A549 (cell line): ENCODE data around the gene RAB30.

Experiments used
- CBX8 ChIP-seq: fragments of 200-600 bp; sonication (generic); IDR thresholded peaks from 2 replicates; pipeline ENCODE4 v1.6.1; 2016
- EHF ChIP-seq: fragments of 250-450 bp; sonication (Bioruptor Pico); IDR thresholded peaks from 2 replicates; pipeline ENCODE4 v1.5.0; 2020; ENCODE audit warnings: mild to moderate bottlenecking
- EP300 ChIP-seq, 2 experiments: fragments of >200 bp; sonication (Bioruptor Twin); formaldehyde crosslinking; IDR thresholded peaks; 2 replicates in 1 of 2; 3 replicates in 1 of 2; pipeline ENCODE4 v1.6.1; 2016 to 2017
- ESRRA ChIP-seq: fragments of 150-350 bp; IDR thresholded peaks from 2 replicates; pipeline ENCODE4 v1.6.1; 2014; ENCODE audit warnings: mild to moderate bottlenecking, low read length, borderline replicate concordance
- KDM1A ChIP-seq: fragments of 200-600 bp; sonication (generic); IDR thresholded peaks from 2 replicates; pipeline ENCODE4 v1.6.1; 2016; ENCODE audit warnings: low read depth, mild to moderate bottlenecking
- KDM5A ChIP-seq: fragments of 200-600 bp; sonication (generic); IDR thresholded peaks from 2 replicates; pipeline ENCODE4 v1.6.1; 2016; ENCODE audit warnings: antibody characterized with exemption, mild to moderate bottlenecking
- POLR2A ChIP-seq: IDR thresholded peaks from 2 replicates; pipeline ENCODE4 v1.6.1; 2012; ENCODE audit warnings: mild to moderate bottlenecking, low read length
- RAD21 ChIP-seq, 2 experiments: fragments of >200 bp in 1 of 2; sonication (Bioruptor Twin) in 1 of 2; formaldehyde crosslinking in 1 of 2; IDR thresholded peaks in 1 of 2; conservative IDR thresholded peaks in 1 of 2; 2 replicates in 1 of 2; 3 replicates in 1 of 2; pipeline ENCODE4 v1.6.1; 2012 to 2018; ENCODE audit warnings: inconsistent platforms in 1 of 2
- ZFP36 ChIP-seq: fragments of 450-650 bp; IDR thresholded peaks from 2 replicates; pipeline ENCODE4 v1.6.1; 2014; ENCODE audit warnings: borderline replicate concordance; ENCODE audit not compliant: partially characterized antibody
- TF ChIP-seq, protein P1 (sequence below): fragments of >200 bp; sonication (Bioruptor Twin); formaldehyde crosslinking; IDR thresholded peaks from 3 replicates; pipeline ENCODE4 v1.5.1; 2016
- TF ChIP-seq, protein P2 (sequence below): IDR thresholded peaks from 2 replicates; pipeline ENCODE4 v1.6.1; 2012

DNA sequence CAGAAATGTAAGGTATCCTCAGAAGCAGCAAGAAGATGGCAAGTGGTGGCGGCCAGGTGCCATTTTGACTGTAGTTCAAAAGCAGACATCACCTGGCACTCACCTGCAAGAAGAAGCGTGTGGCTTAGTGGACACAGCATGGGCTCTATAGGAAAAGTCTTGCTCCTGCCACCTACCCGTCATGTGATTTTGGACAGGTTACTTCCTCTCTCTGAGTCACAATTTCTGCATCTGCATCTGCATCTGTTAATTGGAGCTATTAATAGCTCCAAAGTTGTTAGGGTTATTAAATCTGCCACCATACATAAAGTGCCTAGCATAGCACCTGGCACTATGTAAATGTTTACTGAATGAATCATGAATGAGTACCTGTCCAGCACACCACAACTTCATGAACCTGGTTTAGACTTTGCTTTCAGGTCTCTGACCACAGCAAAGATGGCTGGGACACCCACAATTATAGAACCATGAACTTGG lies 16.8 kb downstream of the RAB30 start:
- TF ChIP-seq POLR2A (no peak), EP300 (IDR thresholded peaks at IDR 0.05) (no peak), EHF (CRISPR knock-in tag) (no peak), ZFP36 (no peak), CBX8 (no peak), RAD21 (conservative IDR thresholded peaks at IDR 0.05 in 1 of 2, IDR thresholded peaks at IDR 0.05 in 1 of 2) (no peak), KDM1A (no peak), ESRRA (no peak), KDM5A (no peak)
- TF ChIP-seq, protein P1, sequence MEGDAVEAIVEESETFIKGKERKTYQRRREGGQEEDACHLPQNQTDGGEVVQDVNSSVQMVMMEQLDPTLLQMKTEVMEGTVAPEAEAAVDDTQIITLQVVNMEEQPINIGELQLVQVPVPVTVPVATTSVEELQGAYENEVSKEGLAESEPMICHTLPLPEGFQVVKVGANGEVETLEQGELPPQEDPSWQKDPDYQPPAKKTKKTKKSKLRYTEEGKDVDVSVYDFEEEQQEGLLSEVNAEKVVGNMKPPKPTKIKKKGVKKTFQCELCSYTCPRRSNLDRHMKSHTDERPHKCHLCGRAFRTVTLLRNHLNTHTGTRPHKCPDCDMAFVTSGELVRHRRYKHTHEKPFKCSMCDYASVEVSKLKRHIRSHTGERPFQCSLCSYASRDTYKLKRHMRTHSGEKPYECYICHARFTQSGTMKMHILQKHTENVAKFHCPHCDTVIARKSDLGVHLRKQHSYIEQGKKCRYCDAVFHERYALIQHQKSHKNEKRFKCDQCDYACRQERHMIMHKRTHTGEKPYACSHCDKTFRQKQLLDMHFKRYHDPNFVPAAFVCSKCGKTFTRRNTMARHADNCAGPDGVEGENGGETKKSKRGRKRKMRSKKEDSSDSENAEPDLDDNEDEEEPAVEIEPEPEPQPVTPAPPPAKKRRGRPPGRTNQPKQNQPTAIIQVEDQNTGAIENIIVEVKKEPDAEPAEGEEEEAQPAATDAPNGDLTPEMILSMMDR = no peak
- TF ChIP-seq, protein P2, sequence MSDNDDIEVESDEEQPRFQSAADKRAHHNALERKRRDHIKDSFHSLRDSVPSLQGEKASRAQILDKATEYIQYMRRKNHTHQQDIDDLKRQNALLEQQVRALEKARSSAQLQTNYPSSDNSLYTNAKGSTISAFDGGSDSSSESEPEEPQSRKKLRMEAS = no peak
